HepG2 (cell line): ENCODE data around the gene DNMT3L. TPM values are rescaled to one million over a fixed set of nuclear protein-coding genes. Genes with fewer than 3 reads are reported as not detected.
"Not testable (repeated sequence)": the region's sequence is repeated elsewhere in the genome, so short reads cannot be mapped to it uniquely, and the experiment has no call there.

Experiments
- ARID4A ChIP-seq: sonication (generic); formaldehyde crosslinking; IDR thresholded peaks from 2 replicates; pipeline ENCODE4 v1.5.0; 2020; ENCODE audit warnings: mild to moderate bottlenecking, missing genetic modification reagents, borderline replicate concordance
- ARNTL ChIP-seq: sonication (generic); formaldehyde crosslinking; IDR thresholded peaks from 2 replicates; pipeline ENCODE4 v1.4.0; 2020; ENCODE audit warnings: mild to moderate bottlenecking, missing genetic modification reagents
- BORCS8-MEF2B ChIP-seq: sonication (generic); formaldehyde crosslinking; IDR thresholded peaks from 2 replicates; pipeline ENCODE4 v1.8.0; 2022; ENCODE audit warnings: mild to moderate bottlenecking, missing genetic modification reagents
- CBX5 ChIP-seq: sonication (generic); formaldehyde crosslinking; IDR thresholded peaks from 2 replicates; pipeline ENCODE4 v1.4.0; 2020; ENCODE audit warnings: missing genetic modification reagents, borderline replicate concordance
- CEBPG ChIP-seq: IDR thresholded peaks from 2 replicates; pipeline ENCODE4 v1.6.1; 2016
- EP300 ChIP-seq, 3 experiments: sonication (generic) in 1 of 3; formaldehyde crosslinking in 1 of 3; IDR thresholded peaks; 2 replicates each; pipeline versions ENCODE4 v1.5.1 to v1.6.1; 2011 to 2020; ENCODE audit warnings: low read depth in 2 of 3, low read length in 2 of 3, borderline replicate concordance in 1 of 3, improper control_type of control experiment in 1 of 3, mild to moderate bottlenecking in 1 of 3, missing genetic modification reagents in 1 of 3, moderate library complexity in 1 of 3
- ESRRA ChIP-seq: sonication (generic); formaldehyde crosslinking; IDR thresholded peaks from 2 replicates; pipeline ENCODE4 v1.5.1; 2020; ENCODE audit warnings: mild to moderate bottlenecking, low read depth, missing genetic modification reagents
- FOXA1 ChIP-seq, 2 experiments: fragments of 450-650 bp in 1 of 2; sonication (generic) in 1 of 2; formaldehyde crosslinking in 1 of 2; IDR thresholded peaks; 2 replicates each; pipeline versions ENCODE4 v1.4.0 to v1.6.1; 2016 to 2020; ENCODE audit warnings: missing genetic modification reagents in 1 of 2
- FOXA3 ChIP-seq: IDR thresholded peaks from 2 replicates; pipeline ENCODE4 v1.6.1; 2016; ENCODE audit warnings: missing genetic modification reagents, missing compliant biosample characterization
- FOXC1 ChIP-seq: sonication (generic); formaldehyde crosslinking; IDR thresholded peaks from 2 replicates; pipeline ENCODE4 v1.8.0; 2022; ENCODE audit warnings: mild to moderate bottlenecking, missing genetic modification reagents, borderline replicate concordance
- KDM1A ChIP-seq: IDR thresholded peaks from 2 replicates; pipeline ENCODE4 v1.6.1; 2016; ENCODE audit warnings: missing compliant biosample characterization
- POLR2A ChIP-seq, 2 experiments: IDR thresholded peaks; 2 replicates each; pipeline ENCODE4 v1.6.1; 2011; ENCODE audit warnings: low read depth in 2 of 2, low read length in 2 of 2, mild to moderate bottlenecking in 1 of 2, moderate library complexity in 1 of 2; ENCODE audit not compliant: insufficient read depth in 1 of 2
- RARA ChIP-seq: IDR thresholded peaks from 2 replicates; pipeline ENCODE4 v1.6.1; 2016; ENCODE audit warnings: missing genetic modification reagents, missing compliant biosample characterization
- SALL1 ChIP-seq: sonication (generic); formaldehyde crosslinking; IDR thresholded peaks from 2 replicates; pipeline ENCODE4 v1.8.0; 2022; ENCODE audit warnings: mild to moderate bottlenecking, missing genetic modification reagents
- SP1 ChIP-seq, 2 experiments: fragments of 450-650 bp in 1 of 2; sonication (generic) in 1 of 2; formaldehyde crosslinking in 1 of 2; IDR thresholded peaks; 2 replicates each; pipeline versions ENCODE4 v1.4.0 to v1.6.1; 2016 to 2020; ENCODE audit warnings: missing genetic modification reagents in 1 of 2
- ZBTB38 ChIP-seq: sonication (generic); formaldehyde crosslinking; IDR thresholded peaks from 2 replicates; pipeline ENCODE4 v1.5.1; 2020; ENCODE audit warnings: mild to moderate bottlenecking, missing genetic modification reagents
- ZNF30 ChIP-seq: sonication (generic); formaldehyde crosslinking; IDR thresholded peaks from 2 replicates; pipeline ENCODE4 v1.5.0; 2020; ENCODE audit warnings: mild to moderate bottlenecking, missing genetic modification reagents
- ZNF414 ChIP-seq: sonication (generic); formaldehyde crosslinking; IDR thresholded peaks from 2 replicates; pipeline ENCODE4 v1.5.0; 2020; ENCODE audit warnings: missing genetic modification reagents
- ZNF460 ChIP-seq: sonication (generic); formaldehyde crosslinking; IDR thresholded peaks from 2 replicates; pipeline ENCODE4 v1.5.1; 2020; ENCODE audit warnings: missing genetic modification reagents, mild to moderate bottlenecking, borderline replicate concordance
- ZNF543 ChIP-seq: sonication (generic); formaldehyde crosslinking; IDR thresholded peaks from 2 replicates; pipeline ENCODE4 v1.4.0; 2020; ENCODE audit warnings: mild to moderate bottlenecking, missing genetic modification reagents
- ZNF564 ChIP-seq: sonication (generic); formaldehyde crosslinking; IDR thresholded peaks from 2 replicates; pipeline ENCODE4 v1.8.1; 2023; ENCODE audit warnings: mild to moderate bottlenecking, missing genetic modification reagents
- ZNF83 ChIP-seq: sonication (generic); formaldehyde crosslinking; IDR thresholded peaks from 2 replicates; pipeline ENCODE4 v1.4.0; 2020; ENCODE audit warnings: missing genetic modification reagents, mild to moderate bottlenecking, borderline replicate concordance
- polyA plus RNA-seq, 8 experiments: library from polyadenylated mRNA; depleted of rRNA in 3 of 8; stranded (reverse) in 7 of 8; unstranded in 1 of 8; fragments of >200 nt; fragmentation: Illumina TruSeq in 4 of 8; extraction: Trizol in 4 of 8; gene quantifications; 2 replicates each; pipeline versions ENCODE4 v1.2.1 to v1.2.3, GENCODE V29; 2011 to 2016; ENCODE audit warnings: low read depth in 4 of 8, missing spikeins in 1 of 8, mixed read lengths in 1 of 8; ENCODE audit not compliant: insufficient read depth in 1 of 8
- total RNA-seq, 5 experiments: library from RNA; depleted of rRNA; stranded (reverse); fragments of >200 nt; fragmentation: Illumina TruSeq; extraction: Trizol; gene quantifications; 2 replicates each; pipeline ENCODE4 v1.2.3, GENCODE V29; 2016; ENCODE audit warnings: low read depth in 1 of 5

The DNMT3L gene
- total and polyA plus RNA-seq, 2 of the 13 experiments (the other 11 are each of a cell fraction or from before 2014, with no cell fraction given) = 0.75 to 1.7 TPM

GRCh38 chr21:44302573-44303401, 41.1 kb upstream of the DNMT3L start (continued):
- TF ChIP-seq ZNF414 (CRISPR knock-in tag) (peak; percentile 74; the same call in 1 of the 2 replicates), BORCS8-MEF2B (peak; percentile 24; the same call in 1 of the 2 replicates), POLR2A (IDR thresholded peaks at IDR 0.05; ENCODE audit: insufficient read depth in 1 of 2, low read depth in 2 of 2, low read length in 2 of 2) (0 out of 4 replicates have a peak, but pooled peaks of 1 of the 2 experiments have one; percentile 1), ZNF460 (peak; percentile 98), SALL1 (CRISPR knock-in tag) (peak; percentile 60; the same call in 1 of the 2 replicates), ESRRA (CRISPR knock-in tag) (peak; percentile 58; the same call in 1 of the 2 replicates), ARNTL (0 out of 2 replicates have a peak, but pooled peaks have one; percentile 23), EP300 (CRISPR knock-in tag; IDR thresholded peaks at IDR 0.05; ENCODE audit: borderline replicate concordance) (peak; percentile 25; the same call in 1 of the 2 replicates), ZNF30 (CRISPR knock-in tag) (peak; percentile 69; the same call in 1 of the 2 replicates), CEBPG (CRISPR knock-in tag) (peak; percentile 86), ZNF543 (CRISPR knock-in tag) (peak; percentile 61; the same call in 1 of the 2 replicates), CBX5 (CRISPR knock-in tag) (peak; percentile 13; the same call in 1 of the 2 replicates), FOXC1 (CRISPR knock-in tag) (peak; percentile 40; the same call in 1 of the 2 replicates), ZNF83 (CRISPR knock-in tag) (0 out of 2 replicates have a peak, but pooled peaks have one; percentile 35), FOXA3 (CRISPR knock-in tag) (peak; percentile 12; the same call in 1 of the 2 replicates), ZBTB38 (CRISPR knock-in tag) (0 out of 2 replicates have a peak, but pooled peaks have one; percentile 37), KDM1A (CRISPR knock-in tag) (peak; percentile 77), ZNF564 (CRISPR knock-in tag) (0 out of 2 replicates have a peak, but pooled peaks have one; percentile 15), RARA (CRISPR knock-in tag) (peak; percentile 43), ARID4A (CRISPR knock-in tag) (peak; percentile 42; the same call in 1 of the 2 replicates), SP1 (CRISPR knock-in tag; IDR thresholded peaks at IDR 0.05) (peak; percentile 61; the same call in 1 of the 2 replicates), FOXA1 (CRISPR knock-in tag; IDR thresholded peaks at IDR 0.05) (0 out of 2 replicates have a peak, but pooled peaks have one; percentile 21)
- not testable (repeated sequence) for TF ChIP-seq EP300 (IDR thresholded peaks at IDR 0.05; ENCODE audit: low read depth in 2 of 2, low read length in 2 of 2); SP1 (IDR thresholded peaks at IDR 0.05); FOXA1 (IDR thresholded peaks at IDR 0.05)
